ENCODE results near the gene GRIP1. TPM values are rescaled to one million over a fixed set of nuclear protein-coding genes. Genes with fewer than 3 reads are reported as not detected.
"Not testable (repeated sequence)": the region's sequence is repeated elsewhere in the genome, so short reads cannot be mapped to it uniquely, and the experiment has no call there.

GRIP1 gene
- total RNA-seq, 1 experiment from 2014 or later: 0.25 TPM

GRCh38 chr12:66331016-66331415, 347.9 kb downstream of the GRIP1 start:
- DNase-seq (ENCODE audit: low spot score): no peak

- no peak for DNase-seq (ENCODE audit: low spot score)
These were observed 348.9 kb downstream of the GRIP1 start for GRCh38 chr12:66329941-66330340.

- DNase-seq (ENCODE audit: low spot score): no peak
These were observed 355.9 kb downstream of the GRIP1 start for GRCh38 chr12:66323017-66323416.

- DNase-seq (ENCODE audit: low spot score): no peak
These were observed 357.4 kb downstream of the GRIP1 start for GRCh38 chr12:66321435-66321834.

- DNase-seq (ENCODE audit: low spot score): no peak
These were observed 357.9 kb downstream of the GRIP1 start for GRCh38 chr12:66320996-66321395.

- no peak for DNase-seq (ENCODE audit: low spot score)
These were observed 359.5 kb downstream of the GRIP1 start for GRCh38 chr12:66319266-66319954.

- DNase-seq (ENCODE audit: low spot score): no peak
These were observed 364.6 kb downstream of the GRIP1 start for GRCh38 chr12:66314278-66314677.

GRCh38 chr12:66312189-66312588, 366.7 kb downstream of the GRIP1 start:
- no peak for DNase-seq (ENCODE audit: low spot score)

- no peak for DNase-seq (ENCODE audit: low spot score)
These were observed 369.3 kb downstream of the GRIP1 start for GRCh38 chr12:66309606-66310005.

- DNase-seq (ENCODE audit: low spot score): no peak
These were observed 374.5 kb downstream of the GRIP1 start for GRCh38 chr12:66304296-66304900.

GRCh38 chr12:66303316-66303804, 375.5 kb downstream of the GRIP1 start:
- not testable (repeated sequence) for DNase-seq (ENCODE audit: low spot score)

GRCh38 chr12:66302827-66303169, 376.1 kb downstream of the GRIP1 start:
- DNase-seq (ENCODE audit: low spot score): no peak

- DNase-seq (ENCODE audit: low spot score): peak; percentile 97
These were observed 376.7 kb downstream of the GRIP1 start, which contains the start of gene HELB for GRCh38 chr12:66301944-66302826. HELB (plus strand) TSS chr12:66302493; CDS start chr12:66302604, 111 bp downstream.

GRCh38 chr12:66297923-66298322, 381.0 kb downstream of the GRIP1 start:
- no peak for DNase-seq (ENCODE audit: low spot score)

Small RNA genes lying within 50 kb of the gene (small RNA-seq; reads per million reads assigned to genes)
- gene OSBPL9P5: not detected

Data from HT-29 (cell line).